Measurements from ENCODE around the gene OR2T35.

- TF ChIP-seq CTCF (IDR thresholded peaks at IDR 0.05; ENCODE audit: extremely low read depth in 1 of 2, insufficient read depth in 1 of 2, low read depth in 1 of 2, low read length in 2 of 2) (no peak), POLR2A (IDR thresholded peaks at IDR 0.05; ENCODE audit: low read depth, low read length) (no peak), POLR2AphosphoS5 (IDR thresholded peaks at IDR 0.05; ENCODE audit: insufficient read depth, low read depth, low read length) (no peak), EZH2 (IDR thresholded peaks at IDR 0.05; ENCODE audit: borderline replicate concordance, low read depth, low read length, severe bottlenecking) (no peak), FOS (IDR thresholded peaks at IDR 0.05; ENCODE audit: borderline replicate concordance, insufficient read depth, low read length) (no peak), MAX (IDR thresholded peaks at IDR 0.05; ENCODE audit: insufficient read depth, insufficient read length) (no peak), GATA2 (IDR thresholded peaks at IDR 0.05; ENCODE audit: insufficient read depth, insufficient read length, low read depth, low read length) (no peak), MYC (IDR thresholded peaks at IDR 0.05; ENCODE audit: low read depth, low read length) (no peak), JUN (IDR thresholded peaks at IDR 0.05; ENCODE audit: borderline replicate concordance, insufficient read depth, insufficient read length, low read depth) (no peak)
Measured at GRCh38 chr1:248630551-248630950, 14.5 kb downstream of the OR2T35 start.
